B cell (primary cell): Measurements from ENCODE around the gene PRKN. TPM values are rescaled to one million over a fixed set of nuclear protein-coding genes. Genes with fewer than 3 reads are reported as not detected.

Source experiments
- ATAC-seq: fragments of 200-7000 bp; cut with Tn5 transposase; one replicate; pipeline ENCODE4 v1.10.0; 2021; ENCODE audit warnings: low read depth, mild to moderate bottlenecking, moderate number of reproducible peaks, moderate library complexity
- CTCF ChIA-PET: fragments of 350-600 bp; sonication (Branson Sonifier 250); formaldehyde crosslinking; loops from one replicate; lab custom pipeline; 2021; ENCODE audit warnings: antibody characterized with exemption, inconsistent platforms; lab: Charles Lee
- POLR2A ChIA-PET: fragments of 350-600 bp; sonication (Branson Sonifier 250); formaldehyde crosslinking; loops from one replicate; lab custom pipeline; 2021; ENCODE audit warnings: antibody characterized with exemption; lab: Charles Lee
- DNase-seq: peaks from one replicate; pipeline ENCODE4 v3.0.0; 2013
- H2AFZ ChIP-seq: 2 replicates; pipeline ENCODE4 v1.6.1; 2012; ENCODE audit warnings: mild to moderate bottlenecking, low read depth, low read length; ENCODE audit not compliant: insufficient read depth, poor library complexity, severe bottlenecking
- H3K27ac ChIP-seq, 2 donors: 1 replicate in 1 of 2; 2 replicates in 1 of 2; pipeline ENCODE4 v1.5.1; 2012 to 2013; ENCODE audit warnings: low read length in 2 of 2, mild to moderate bottlenecking in 2 of 2, moderate library complexity in 1 of 2
- H3K27me3 ChIP-seq, 4 experiments: fragments of 200-600 bp in 1 of 4; sonication (generic) in 1 of 4; replicated peaks in 1 of 4; 1 replicate in 2 of 4; 2 replicates in 2 of 4; pipeline versions ENCODE4 v1.6.1 to v1.7.0; 2013 to 2016; ENCODE audit warnings: low read length in 3 of 4, mild to moderate bottlenecking in 2 of 4, mixed read lengths in 1 of 4, moderate library complexity in 1 of 4; ENCODE audit not compliant: insufficient read depth in 4 of 4, control insufficient read depth in 3 of 4; ENCODE audit errors: control extremely low read depth in 1 of 4
- H3K36me3 ChIP-seq, 2 experiments: replicated peaks in 1 of 2; 1 replicate in 1 of 2; 2 replicates in 1 of 2; pipeline versions ENCODE4 v1.6.1 to v1.7.1; 2013; ENCODE audit warnings: low read length in 1 of 2; ENCODE audit not compliant: insufficient read depth in 2 of 2, control insufficient read depth in 1 of 2; ENCODE audit errors: control extremely low read depth in 1 of 2, extremely low read depth in 1 of 2
- H3K4me1 ChIP-seq, 2 donors: fragments of 200-600 bp in 1 of 2; sonication (generic) in 1 of 2; 1 replicate in 1 of 2; 2 replicates in 1 of 2; pipeline versions ENCODE4 v1.5.1 to v1.6.1; 2013 to 2017; ENCODE audit warnings: low read length in 2 of 2; ENCODE audit not compliant: control insufficient read depth in 2 of 2, insufficient read depth in 2 of 2
- H3K4me2 ChIP-seq: replicated peaks from 2 replicates; pipeline ENCODE3; 2012; ENCODE audit warnings: mild to moderate bottlenecking, low read depth, low read length; ENCODE audit not compliant: poor library complexity, severe bottlenecking
- H3K4me3 ChIP-seq, 5 experiments: fragments of 200-600 bp in 1 of 5; sonication (generic) in 1 of 5; 1 replicate in 3 of 5; 2 replicates in 2 of 5; pipeline versions ENCODE4 v1.5.1 to v1.7.0; 2011 to 2016; ENCODE audit warnings: low read length in 4 of 5, mild to moderate bottlenecking in 4 of 5, low read depth in 2 of 5, control low read depth in 1 of 5, moderate library complexity in 1 of 5; ENCODE audit not compliant: insufficient read depth in 1 of 5; ENCODE audit errors: control extremely low read depth in 1 of 5, extremely low read depth in 1 of 5
- H3K79me2 ChIP-seq: fragments of 200-600 bp; sonication (generic); one replicate; pipeline ENCODE4 v1.6.0; 2016; ENCODE audit warnings: low read length; ENCODE audit not compliant: control insufficient read depth, insufficient read depth
- H3K9ac ChIP-seq: fragments of 200-600 bp; sonication (generic); 2 replicates; pipeline ENCODE4 v1.6.1; 2017; ENCODE audit warnings: mild to moderate bottlenecking, low read length, moderate library complexity
- H3K9me3 ChIP-seq, 3 donors: one replicate each; pipeline versions ENCODE4 v1.6.1 to v1.7.1; 2013; ENCODE audit warnings: low read length in 2 of 3; ENCODE audit not compliant: control insufficient read depth in 2 of 3, insufficient read depth in 1 of 3; ENCODE audit errors: control extremely low read depth in 1 of 3
- H4K20me1 ChIP-seq: 2 replicates; pipeline ENCODE4 v1.6.0; 2012; ENCODE audit warnings: mild to moderate bottlenecking, low read length; ENCODE audit not compliant: insufficient read depth, control insufficient read depth, poor library complexity, severe bottlenecking
- H3K27ac Mint-ChIP-seq: one replicate; pipeline ENCODE4 v1.8.0; 2021; ENCODE audit warnings: mixed read lengths
- H3K27me3 Mint-ChIP-seq: one replicate; pipeline ENCODE4 v1.8.0; 2021; ENCODE audit warnings: mixed read lengths
- H3K4me1 Mint-ChIP-seq: one replicate; pipeline ENCODE4 v1.8.0; 2021; ENCODE audit warnings: mixed read lengths
- H3K4me3 Mint-ChIP-seq: one replicate; pipeline ENCODE4 v1.8.0; 2021; ENCODE audit warnings: mixed read lengths
- H3K9me3 Mint-ChIP-seq: one replicate; pipeline ENCODE4 v1.8.0; 2022; ENCODE audit warnings: mixed read lengths; ENCODE audit not compliant: insufficient read depth
- CTCF ChIP-seq: fragments of 200-600 bp; IDR thresholded peaks from one replicate; pipeline ENCODE4 v1.8.0; 2022; ENCODE audit warnings: antibody characterized with exemption, mild to moderate bottlenecking
- EZH2 ChIP-seq: IDR thresholded peaks from 2 replicates; pipeline ENCODE4 v1.6.1; 2012; ENCODE audit warnings: borderline replicate concordance, low read depth, mild to moderate bottlenecking, moderate library complexity, low read length; ENCODE audit not compliant: insufficient read depth, poor library complexity, severe bottlenecking
- WGBS: methylation state at CpG from one replicate; pipeline ENCODE4 v1.1.5; 2013; ENCODE audit warnings: missing lambda C conversion rate; ENCODE audit not compliant: insufficient coverage; 5-methylcytosine and 5-hydroxymethylcytosine counted together
- intact Hi-C: fragments of 100-400 bp; cut with micrococcal nuclease; formaldehyde crosslinking; loops from one replicate; pipeline ENCODE4 v1.10.0; 2022
- polyA plus RNA-seq: library from polyadenylated mRNA; depleted of rRNA; stranded (reverse); fragments of >200 nt; gene quantifications from 2 replicates; pipeline ENCODE4 v1.2.3, GENCODE V29; 2012
- total RNA-seq, 2 donors: library from RNA; stranded (reverse); fragments of 120-200 nt in 1 of 2; gene quantifications; 1 replicate in 1 of 2; 2 replicates in 1 of 2; pipeline versions ENCODE4 v1.2.3 to v1.2.4, GENCODE V29; 2013 to 2022

PRKN gene
- total and polyA plus RNA-seq, 2 donors (not counting 1 experiment from before 2014, with no cell fraction given): 1.6 to 6.2 TPM

- ChIA-PET POLR2A (no interaction called here), CTCF (no interaction called here)
- WGBS: 82% methylated on average over 3 of the region's 5 CpGs
- H3K27me3 ChIP-seq: no peaks in the 10 kb centered on the region
- no peak overlapping the region for H3K4me3 ChIP-seq
- Mint-ChIP-seq H3K27ac (no peak overlapping the region), H3K27me3 (no peaks in the 10 kb centered on the region), H3K4me1 (no peaks in the 10 kb centered on the region), H3K4me3 (no peak overlapping the region), H3K9me3 (no peaks in the 10 kb centered on the region)
- no peaks in the 10 kb centered on the region for H3K4me1 ChIP-seq
- peaks cover 0 to 2% (median 0%) of the 10 kb centered on the region in 3 donors for H3K9me3 ChIP-seq
- TF ChIP-seq EZH2 (no peak), CTCF (no peak)
- no peak overlapping the region for H3K4me2 ChIP-seq
- no peaks in the 10 kb centered on the region for H3K79me2 ChIP-seq
- H3K36me3 ChIP-seq: no peaks in the 10 kb centered on the region
- H3K9ac ChIP-seq: no peak overlapping the region
- no peak for ATAC-seq
- DNase-seq: no peak
- H3K27ac ChIP-seq: no peak overlapping the region
- intact Hi-C loops: no loop called here
- no peaks in the 10 kb centered on the region for H4K20me1 ChIP-seq
- H2AFZ ChIP-seq: no peak overlapping the region
Measured at GRCh38 chr6:162408826-162409535, 318.6 kb downstream of the PRKN start.

GRCh38 chr6:162404951-162405350, 322.6 kb downstream of the PRKN start:
- H3K9ac ChIP-seq: no peak overlapping the region
- intact Hi-C loops: no loop called here
- H2AFZ ChIP-seq: no peak overlapping the region
- Mint-ChIP-seq H3K27ac (no peak overlapping the region), H3K27me3 (no peaks in the 10 kb centered on the region), H3K9me3 (no peaks in the 10 kb centered on the region), H3K4me1 (no peaks in the 10 kb centered on the region), H3K4me3 (no peak overlapping the region)
- CTCF ChIA-PET: no interaction called here
- DNase-seq: no peak
- H3K36me3 ChIP-seq: no peaks in the 10 kb centered on the region
- H3K4me3 ChIP-seq: no peak overlapping the region
- ATAC-seq: no peak
- no peaks in the 10 kb centered on the region for H3K4me1 ChIP-seq
- no peaks in the 10 kb centered on the region for H3K27me3 ChIP-seq
- no peak for TF ChIP-seq CTCF
- TF ChIP-seq EZH2: no peak
- 100% methylated on average over 1 of the region's 4 CpGs for WGBS
- no peak overlapping the region for H3K4me2 ChIP-seq
- H4K20me1 ChIP-seq: no peaks in the 10 kb centered on the region
- POLR2A ChIA-PET: no interaction called here
- H3K79me2 ChIP-seq: no peaks in the 10 kb centered on the region
- peaks cover 0 to 11% (median 2%) of the 10 kb centered on the region in 3 donors for H3K9me3 ChIP-seq
- H3K27ac ChIP-seq: no peak overlapping the region
